ENCODE results near the gene PLPP1.

DNA sequence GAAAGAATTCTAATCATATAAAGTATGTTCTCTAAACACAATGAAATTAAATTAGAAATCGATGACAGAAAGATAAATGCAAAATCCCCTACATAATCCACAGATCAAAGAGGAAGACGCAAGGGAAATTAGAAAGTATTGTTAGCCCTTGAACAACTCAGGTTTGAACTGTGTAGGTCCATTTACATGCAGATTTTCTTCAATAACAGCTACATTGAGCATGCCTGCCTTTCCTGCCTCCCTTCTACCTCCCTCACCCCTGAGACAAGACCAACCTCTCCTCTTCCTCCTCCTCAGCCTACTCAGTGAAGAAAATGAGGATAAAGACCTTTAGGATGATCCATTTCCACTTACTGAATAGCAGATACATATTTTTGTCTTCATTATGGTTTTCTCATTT, 75.2 kb downstream of the PLPP1 start:
- TF ChIP-seq, protein P1, sequence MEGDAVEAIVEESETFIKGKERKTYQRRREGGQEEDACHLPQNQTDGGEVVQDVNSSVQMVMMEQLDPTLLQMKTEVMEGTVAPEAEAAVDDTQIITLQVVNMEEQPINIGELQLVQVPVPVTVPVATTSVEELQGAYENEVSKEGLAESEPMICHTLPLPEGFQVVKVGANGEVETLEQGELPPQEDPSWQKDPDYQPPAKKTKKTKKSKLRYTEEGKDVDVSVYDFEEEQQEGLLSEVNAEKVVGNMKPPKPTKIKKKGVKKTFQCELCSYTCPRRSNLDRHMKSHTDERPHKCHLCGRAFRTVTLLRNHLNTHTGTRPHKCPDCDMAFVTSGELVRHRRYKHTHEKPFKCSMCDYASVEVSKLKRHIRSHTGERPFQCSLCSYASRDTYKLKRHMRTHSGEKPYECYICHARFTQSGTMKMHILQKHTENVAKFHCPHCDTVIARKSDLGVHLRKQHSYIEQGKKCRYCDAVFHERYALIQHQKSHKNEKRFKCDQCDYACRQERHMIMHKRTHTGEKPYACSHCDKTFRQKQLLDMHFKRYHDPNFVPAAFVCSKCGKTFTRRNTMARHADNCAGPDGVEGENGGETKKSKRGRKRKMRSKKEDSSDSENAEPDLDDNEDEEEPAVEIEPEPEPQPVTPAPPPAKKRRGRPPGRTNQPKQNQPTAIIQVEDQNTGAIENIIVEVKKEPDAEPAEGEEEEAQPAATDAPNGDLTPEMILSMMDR (IDR thresholded peaks at IDR 0.05 in 2 of 3, conservative IDR thresholded peaks at IDR 0.05 in 1 of 3; ENCODE audit: borderline replicate concordance in 1 of 3, insufficient read depth in 1 of 3, low read depth in 2 of 3, low read length in 2 of 3): no peak
- TF ChIP-seq SP1 (IDR thresholded peaks at IDR 0.05; ENCODE audit: low read depth) (no peak), ZFX (IDR thresholded peaks at IDR 0.05) (no peak), POLR2A (IDR thresholded peaks at IDR 0.05; ENCODE audit: borderline replicate concordance, extremely low read depth, insufficient read depth, insufficient read length) (no peak), EZH2 (IDR thresholded peaks at IDR 0.05) (no peak), YY1 (IDR thresholded peaks at IDR 0.05; ENCODE audit: extremely low read depth, insufficient replicate concordance, low read depth, low read length) (no peak), ELF1 (IDR thresholded peaks at IDR 0.05; ENCODE audit: borderline replicate concordance, low read depth) (no peak), TCF7L2 (IDR thresholded peaks at IDR 0.05; ENCODE audit: borderline replicate concordance, extremely low read depth, insufficient read depth, insufficient read length) (no peak), EGR1 (IDR thresholded peaks at IDR 0.05; ENCODE audit: low read depth) (no peak), JUND (IDR thresholded peaks at IDR 0.05) (no peak), FOSL1 (IDR thresholded peaks at IDR 0.05; ENCODE audit: low read depth) (no peak), EZH2phosphoT487 (IDR thresholded peaks at IDR 0.05; ENCODE audit: borderline replicate concordance) (no peak)
- TF ChIP-seq, protein P2, sequence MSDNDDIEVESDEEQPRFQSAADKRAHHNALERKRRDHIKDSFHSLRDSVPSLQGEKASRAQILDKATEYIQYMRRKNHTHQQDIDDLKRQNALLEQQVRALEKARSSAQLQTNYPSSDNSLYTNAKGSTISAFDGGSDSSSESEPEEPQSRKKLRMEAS (IDR thresholded peaks at IDR 0.05): no peak
- TF ChIP-seq, protein P3, sequence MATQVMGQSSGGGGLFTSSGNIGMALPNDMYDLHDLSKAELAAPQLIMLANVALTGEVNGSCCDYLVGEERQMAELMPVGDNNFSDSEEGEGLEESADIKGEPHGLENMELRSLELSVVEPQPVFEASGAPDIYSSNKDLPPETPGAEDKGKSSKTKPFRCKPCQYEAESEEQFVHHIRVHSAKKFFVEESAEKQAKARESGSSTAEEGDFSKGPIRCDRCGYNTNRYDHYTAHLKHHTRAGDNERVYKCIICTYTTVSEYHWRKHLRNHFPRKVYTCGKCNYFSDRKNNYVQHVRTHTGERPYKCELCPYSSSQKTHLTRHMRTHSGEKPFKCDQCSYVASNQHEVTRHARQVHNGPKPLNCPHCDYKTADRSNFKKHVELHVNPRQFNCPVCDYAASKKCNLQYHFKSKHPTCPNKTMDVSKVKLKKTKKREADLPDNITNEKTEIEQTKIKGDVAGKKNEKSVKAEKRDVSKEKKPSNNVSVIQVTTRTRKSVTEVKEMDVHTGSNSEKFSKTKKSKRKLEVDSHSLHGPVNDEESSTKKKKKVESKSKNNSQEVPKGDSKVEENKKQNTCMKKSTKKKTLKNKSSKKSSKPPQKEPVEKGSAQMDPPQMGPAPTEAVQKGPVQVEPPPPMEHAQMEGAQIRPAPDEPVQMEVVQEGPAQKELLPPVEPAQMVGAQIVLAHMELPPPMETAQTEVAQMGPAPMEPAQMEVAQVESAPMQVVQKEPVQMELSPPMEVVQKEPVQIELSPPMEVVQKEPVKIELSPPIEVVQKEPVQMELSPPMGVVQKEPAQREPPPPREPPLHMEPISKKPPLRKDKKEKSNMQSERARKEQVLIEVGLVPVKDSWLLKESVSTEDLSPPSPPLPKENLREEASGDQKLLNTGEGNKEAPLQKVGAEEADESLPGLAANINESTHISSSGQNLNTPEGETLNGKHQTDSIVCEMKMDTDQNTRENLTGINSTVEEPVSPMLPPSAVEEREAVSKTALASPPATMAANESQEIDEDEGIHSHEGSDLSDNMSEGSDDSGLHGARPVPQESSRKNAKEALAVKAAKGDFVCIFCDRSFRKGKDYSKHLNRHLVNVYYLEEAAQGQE (IDR thresholded peaks at IDR 0.05; ENCODE audit: low read depth): no peak

All from HCT116 (cell line).